WTC11 (cell line): ENCODE data around the gene APOBEC4. TPM values are rescaled to one million over a fixed set of nuclear protein-coding genes. Genes with fewer than 3 reads are reported as not detected.

Experiments used
- ATAC-seq: fragments of 200-7000 bp; cut with Tn5 transposase; 2 replicates; pipeline ENCODE4 v1.10.0; 2021; ENCODE audit warnings: mild to moderate bottlenecking, moderate library complexity
- CTCF ChIA-PET: fragments of 300-600 bp; sonication (Branson Sonifier 250); formaldehyde crosslinking; loops from one replicate; lab custom pipeline; 2021; ENCODE audit warnings: antibody characterized with exemption; lab: Charles Lee
- POLR2A ChIA-PET: fragments of 350-600 bp; sonication (Branson Sonifier 250); formaldehyde crosslinking; loops from one replicate; lab custom pipeline; 2021; ENCODE audit warnings: antibody characterized with exemption; lab: Charles Lee
- DNase-seq: peaks from one replicate; pipeline ENCODE4 v3.0.0; 2021; ENCODE audit warnings: low spot score
- H3K27ac Mint-ChIP-seq: 2 replicates; pipeline ENCODE4 v1.8.0; 2021; ENCODE audit warnings: mixed read lengths
- H3K27me3 Mint-ChIP-seq: 2 replicates; pipeline ENCODE4 v1.8.0; 2021; ENCODE audit warnings: low read depth, mild to moderate bottlenecking, moderate library complexity, mixed read lengths
- H3K36me3 Mint-ChIP-seq: 2 replicates; pipeline ENCODE4 v1.8.0; 2021; ENCODE audit warnings: mixed read lengths
- H3K4me1 Mint-ChIP-seq: 2 replicates; pipeline ENCODE4 v1.8.0; 2022; ENCODE audit warnings: mixed read lengths
- H3K4me3 Mint-ChIP-seq: 2 replicates; pipeline ENCODE4 v1.8.0; 2021; ENCODE audit warnings: mild to moderate bottlenecking, moderate library complexity, mixed read lengths
- H3K9me3 Mint-ChIP-seq: 2 replicates; pipeline ENCODE4 v1.8.0; 2021; ENCODE audit warnings: mixed read lengths
- ARID4B ChIP-seq: sonication (generic); formaldehyde crosslinking; IDR thresholded peaks from 2 replicates; pipeline ENCODE4 v1.8.0; 2023; ENCODE audit warnings: missing genetic modification reagents, mild to moderate bottlenecking, borderline replicate concordance
- CDX4 ChIP-seq: fragments of 250-450 bp; sonication (Bioruptor Pico); IDR thresholded peaks from 2 replicates; pipeline ENCODE4 v1.9.0; 2021; ENCODE audit warnings: moderate library complexity, mild to moderate bottlenecking, inconsistent platforms, borderline replicate concordance
- CREB1 ChIP-seq: sonication (generic); formaldehyde crosslinking; IDR thresholded peaks from 2 replicates; pipeline ENCODE4 v1.8.0; 2023; ENCODE audit warnings: mild to moderate bottlenecking, missing genetic modification reagents
- ELF4 ChIP-seq: sonication (generic); formaldehyde crosslinking; IDR thresholded peaks from 2 replicates; pipeline ENCODE4 v1.8.1; 2022; ENCODE audit warnings: low read depth, mild to moderate bottlenecking, moderate library complexity, missing genetic modification reagents
- EMX1 ChIP-seq: fragments of 250-450 bp; sonication (Bioruptor Pico); IDR thresholded peaks from 2 replicates; pipeline ENCODE4 v1.8.0; 2021; ENCODE audit warnings: mild to moderate bottlenecking
- JAZF1 ChIP-seq: fragments of 250-450 bp; sonication (Bioruptor Pico); IDR thresholded peaks from 2 replicates; pipeline ENCODE4 v1.9.0; 2021; ENCODE audit warnings: moderate library complexity, mild to moderate bottlenecking, inconsistent platforms
- JUN ChIP-seq: sonication (generic); formaldehyde crosslinking; IDR thresholded peaks from 2 replicates; pipeline ENCODE4 v1.8.0; 2023; ENCODE audit warnings: mild to moderate bottlenecking, missing genetic modification reagents
- KAT7 ChIP-seq: sonication (generic); formaldehyde crosslinking; IDR thresholded peaks from 2 replicates; pipeline ENCODE4 v1.8.1; 2023; ENCODE audit warnings: missing genetic modification reagents, mild to moderate bottlenecking, borderline replicate concordance
- MXD4 ChIP-seq: fragments of 250-450 bp; sonication (Bioruptor Pico); IDR thresholded peaks from 2 replicates; pipeline ENCODE4 v1.8.0; 2021; ENCODE audit warnings: mild to moderate bottlenecking, moderate library complexity, borderline replicate concordance
- PREB ChIP-seq: sonication (generic); formaldehyde crosslinking; IDR thresholded peaks from 2 replicates; pipeline ENCODE4 v1.8.1; 2022; ENCODE audit warnings: mild to moderate bottlenecking, missing genetic modification reagents, moderate library complexity, borderline replicate concordance
- PRRX2 ChIP-seq: fragments of 250-450 bp; sonication (Bioruptor Pico); IDR thresholded peaks from 2 replicates; pipeline ENCODE4 v1.8.0; 2021; ENCODE audit warnings: mild to moderate bottlenecking
- RELA ChIP-seq: sonication (generic); formaldehyde crosslinking; IDR thresholded peaks from 2 replicates; pipeline ENCODE4 v1.8.1; 2022; ENCODE audit warnings: missing genetic modification reagents, mild to moderate bottlenecking, borderline replicate concordance
- SMAD3 ChIP-seq: sonication (generic); formaldehyde crosslinking; IDR thresholded peaks from 2 replicates; pipeline ENCODE4 v1.8.0; 2022; ENCODE audit warnings: missing genetic modification reagents, mild to moderate bottlenecking, borderline replicate concordance
- TEAD1 ChIP-seq: sonication (generic); formaldehyde crosslinking; IDR thresholded peaks from 2 replicates; pipeline ENCODE4 v1.8.0; 2022; ENCODE audit warnings: mild to moderate bottlenecking, missing genetic modification reagents
- TEAD4 ChIP-seq: sonication (generic); formaldehyde crosslinking; IDR thresholded peaks from 2 replicates; pipeline ENCODE4 v1.8.0; 2022; ENCODE audit warnings: mild to moderate bottlenecking, missing genetic modification reagents
- ZNF317 ChIP-seq: sonication (generic); formaldehyde crosslinking; IDR thresholded peaks from 2 replicates; pipeline ENCODE4 v1.8.1; 2023; ENCODE audit warnings: low read depth, mild to moderate bottlenecking, moderate library complexity, missing genetic modification reagents, borderline replicate concordance
- total RNA-seq: library from RNA; stranded (reverse); gene quantifications from 3 replicates; pipeline ENCODE4 v1.2.3, GENCODE V29; 2021
- TF ChIP-seq, protein P1 (sequence below): sonication (generic); formaldehyde crosslinking; IDR thresholded peaks from 2 replicates; pipeline ENCODE4 v1.8.1; 2023; ENCODE audit warnings: mild to moderate bottlenecking, missing genetic modification reagents
- TF ChIP-seq, protein P2 (sequence below): fragments of 250-450 bp; sonication (Bioruptor Pico); IDR thresholded peaks from 2 replicates; pipeline ENCODE4 v2.1.2; 2022; ENCODE audit warnings: mild to moderate bottlenecking, moderate library complexity

APOBEC4 gene
- total RNA-seq, 1 experiment from 2014 or later = not detected

DNA sequence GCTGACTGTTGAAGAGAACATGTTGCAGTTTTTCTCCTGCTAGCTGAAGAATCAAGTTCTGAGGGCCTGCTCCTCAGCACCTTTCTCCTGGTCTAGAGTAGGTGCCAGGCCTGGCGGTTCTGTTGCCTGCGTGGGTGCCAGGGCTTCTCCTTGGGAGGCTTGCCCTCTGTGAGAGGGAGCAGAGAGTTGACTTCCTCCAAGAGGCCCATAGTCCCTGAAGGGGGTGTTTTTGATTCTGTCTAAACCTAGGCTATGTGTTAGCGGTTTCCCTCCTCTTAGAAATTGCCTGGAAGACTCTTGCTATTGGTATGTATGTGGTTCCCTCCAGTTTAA, 312 bp upstream of the APOBEC4 start:
- Mint-ChIP-seq H3K9me3 (no peaks in the 10 kb centered on the region), H3K4me1 (peaks cover 11% of the 10 kb centered on the region), H3K4me3 (no peak overlapping the region), H3K27ac (no peak overlapping the region), H3K27me3 (no peaks in the 10 kb centered on the region), H3K36me3 (0 out of 2 replicates have a peak, but pooled peaks cover 4% of the 10 kb centered on the region)
- TF ChIP-seq ZNF317 (CRISPR knock-in tag) = no peak
- TF ChIP-seq CREB1 (CRISPR knock-in tag) = no peak
- no peak for TF ChIP-seq PRRX2
- no peak for TF ChIP-seq CDX4
- TF ChIP-seq MXD4 = no peak
- no peak for TF ChIP-seq EMX1
- no peak for TF ChIP-seq SMAD3
- TF ChIP-seq, protein P1, sequence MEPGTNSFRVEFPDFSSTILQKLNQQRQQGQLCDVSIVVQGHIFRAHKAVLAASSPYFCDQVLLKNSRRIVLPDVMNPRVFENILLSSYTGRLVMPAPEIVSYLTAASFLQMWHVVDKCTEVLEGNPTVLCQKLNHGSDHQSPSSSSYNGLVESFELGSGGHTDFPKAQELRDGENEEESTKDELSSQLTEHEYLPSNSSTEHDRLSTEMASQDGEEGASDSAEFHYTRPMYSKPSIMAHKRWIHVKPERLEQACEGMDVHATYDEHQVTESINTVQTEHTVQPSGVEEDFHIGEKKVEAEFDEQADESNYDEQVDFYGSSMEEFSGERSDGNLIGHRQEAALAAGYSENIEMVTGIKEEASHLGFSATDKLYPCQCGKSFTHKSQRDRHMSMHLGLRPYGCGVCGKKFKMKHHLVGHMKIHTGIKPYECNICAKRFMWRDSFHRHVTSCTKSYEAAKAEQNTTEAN (CRISPR knock-in tag) = no peak
- no peak for TF ChIP-seq JUN
- ATAC-seq = no peak
- DNase-seq = no peak
- CTCF ChIA-PET = interaction anchor here (0.7 to 4.8 kb wide), 3 partner anchors 9 to 263 kb away, joined by 3 to 105 read pairs (median 80); no protein-coding TSS in a partner anchor
- POLR2A ChIA-PET = no interaction called here

DNA sequence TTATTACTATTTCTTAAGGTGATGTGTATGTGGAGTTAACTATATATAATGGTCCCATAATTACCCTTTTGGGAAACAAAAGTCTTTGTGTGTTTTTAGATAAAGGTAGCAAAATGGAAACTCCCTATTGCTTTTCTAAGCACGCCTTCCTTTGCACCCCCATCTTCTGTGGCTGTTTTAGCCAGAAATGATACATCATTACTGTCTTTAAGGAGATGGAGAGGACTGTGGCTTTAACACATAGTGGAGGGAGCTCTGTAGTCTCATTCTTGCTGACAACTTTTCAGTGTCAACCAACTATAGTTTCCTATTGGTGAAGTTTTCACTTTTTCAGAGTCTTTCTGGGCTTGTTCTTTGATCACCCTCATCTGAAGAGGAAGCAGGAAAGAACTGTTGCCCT, 1.0 kb downstream of the APOBEC4 start:
- H3K27me3 Mint-ChIP-seq = no peaks in the 10 kb centered on the region
- no peak overlapping the region for H3K4me3 Mint-ChIP-seq
- ATAC-seq (no peak), DNase-seq (no peak)
- TF ChIP-seq EMX1 (no peak), TEAD4 (CRISPR knock-in tag) (no peak), SMAD3 (no peak), KAT7 (CRISPR knock-in tag) (no peak), RELA (CRISPR knock-in tag) (no peak), ZNF317 (CRISPR knock-in tag) (no peak), JAZF1 (CRISPR knock-in tag) (no peak), TEAD1 (CRISPR knock-in tag) (no peak), PREB (CRISPR knock-in tag) (no peak), ARID4B (CRISPR knock-in tag) (no peak), ELF4 (CRISPR knock-in tag) (no peak)
- TF ChIP-seq, protein P2, sequence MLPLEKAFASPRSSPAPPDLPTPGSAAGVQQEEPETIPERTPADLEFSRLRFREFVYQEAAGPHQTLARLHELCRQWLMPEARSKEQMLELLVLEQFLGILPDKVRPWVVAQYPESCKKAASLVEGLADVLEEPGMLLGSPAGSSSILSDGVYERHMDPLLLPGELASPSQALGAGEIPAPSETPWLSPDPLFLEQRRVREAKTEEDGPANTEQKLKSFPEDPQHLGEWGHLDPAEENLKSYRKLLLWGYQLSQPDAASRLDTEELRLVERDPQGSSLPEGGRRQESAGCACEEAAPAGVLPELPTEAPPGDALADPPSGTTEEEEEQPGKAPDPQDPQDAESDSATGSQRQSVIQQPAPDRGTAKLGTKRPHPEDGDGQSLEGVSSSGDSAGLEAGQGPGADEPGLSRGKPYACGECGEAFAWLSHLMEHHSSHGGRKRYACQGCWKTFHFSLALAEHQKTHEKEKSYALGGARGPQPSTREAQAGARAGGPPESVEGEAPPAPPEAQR (CRISPR knock-in tag) = no peak
- ChIA-PET POLR2A (no interaction called here), CTCF (interaction anchor here (1.3 to 4.8 kb wide), 3 partner anchors 33 to 264 kb away, joined by 6 to 80 read pairs (median 11); no protein-coding TSS in a partner anchor)
- H3K27ac Mint-ChIP-seq = no peak overlapping the region
- H3K9me3 Mint-ChIP-seq = no peaks in the 10 kb centered on the region
- peaks cover 11% of the 10 kb centered on the region for H3K4me1 Mint-ChIP-seq
- no peaks in the 10 kb centered on the region for H3K36me3 Mint-ChIP-seq
